ENCODE results near the gene OR7A17.

OR7A17 gene

GRCh38 chr19:14886032-14886431, at the start of gene OR7A17:
Gene OR7A17 (minus strand): TSS chr19:14886132. CDS start chr19:14881355, 4,777 bp downstream.
- no peak for DNase-seq

- no peak for DNase-seq
Measured at GRCh38 chr19:14933506-14933905, 47.6 kb upstream of the OR7A17 start.

GRCh38 chr19:14916848-14917247, 30.9 kb upstream of the OR7A17 start:
- DNase-seq: no peak

GRCh38 chr19:14915116-14915515, 29.2 kb upstream of the OR7A17 start:
- DNase-seq: no peak

GRCh38 chr19:14906711-14907110, 20.8 kb upstream of the OR7A17 start:
- DNase-seq: no peak

- no peak for DNase-seq
Measured at GRCh38 chr19:14901675-14902260, 15.8 kb upstream of the OR7A17 start.

- DNase-seq: no peak
Measured at GRCh38 chr19:14890643-14891379, 4.9 kb upstream of the OR7A17 start.

GRCh38 chr19:14889994-14890642, 4.2 kb upstream of the OR7A17 start:
- DNase-seq: no peak

- DNase-seq: no peak
Measured at GRCh38 chr19:14871619-14872230, 14.2 kb downstream of the OR7A17 start.

- DNase-seq: no peak
Measured at GRCh38 chr19:14868497-14868896, 17.4 kb downstream of the OR7A17 start.

GRCh38 chr19:14848822-14849221, 37.1 kb downstream of the OR7A17 start, which contains the start of gene OR7A10:
Gene OR7A10 (minus strand): TSS chr19:14848922. CDS start chr19:14841877, 7,045 bp downstream.
- no peak for DNase-seq

GRCh38 chr19:14843578-14843977, 42.4 kb downstream of the OR7A17 start:
- no peak for DNase-seq

- DNase-seq: no peak
Measured at GRCh38 chr19:14843169-14843568, 42.8 kb downstream of the OR7A17 start.

GRCh38 chr19:14840206-14840605, 45.7 kb downstream of the OR7A17 start:
- DNase-seq: no peak

GRCh38 chr19:14837391-14837790, 48.5 kb downstream of the OR7A17 start:
- no peak for DNase-seq

- DNase-seq: no peak
Measured at GRCh38 chr19:14835011-14835410, 50.9 kb downstream of the OR7A17 start, which contains the start of the genes OR7A5 and OR7C1. Gene OR7A5 (minus strand): TSS chr19:14835185. CDS start chr19:14828241, 6,944 bp downstream. Gene OR7C1 (minus strand): TSS chr19:14835185. CDS start chr19:14800136, 35,049 bp downstream.

GRCh38 chr19:14830702-14831101, 55.2 kb downstream of the OR7A17 start:
- no peak for DNase-seq
